HFFc6 (cell line): Measurements from ENCODE around the gene NTM. TPM values are rescaled to one million over a fixed set of nuclear protein-coding genes. Genes with fewer than 3 reads are reported as not detected.
"Not testable (repeated sequence)": the region's sequence is repeated elsewhere in the genome, so short reads cannot be mapped to it uniquely, and the experiment has no call there.

Experiments used
- DNase-seq: peaks from one replicate; pipeline ENCODE4 v3.0.0-alpha.2; 2018
- H3K27ac Mint-ChIP-seq: 2 replicates; pipeline ENCODE4 v1.8.0; 2020; ENCODE audit warnings: mild to moderate bottlenecking, mixed read lengths
- H3K27me3 Mint-ChIP-seq: 2 replicates; pipeline ENCODE4 v1.8.0; 2021; ENCODE audit warnings: mild to moderate bottlenecking, moderate library complexity, mixed read lengths; ENCODE audit not compliant: insufficient read depth
- H3K36me3 Mint-ChIP-seq: 2 replicates; pipeline ENCODE4 v1.8.0; 2021; ENCODE audit warnings: low read depth, mixed read lengths
- H3K4me1 Mint-ChIP-seq: 2 replicates; pipeline ENCODE4 v1.8.0; 2020; ENCODE audit warnings: low read depth, mixed read lengths
- H3K4me3 Mint-ChIP-seq: 2 replicates; pipeline ENCODE4 v1.8.0; 2020; ENCODE audit warnings: mild to moderate bottlenecking, moderate library complexity, mixed read lengths
- H3K9me3 Mint-ChIP-seq: 2 replicates; pipeline ENCODE4 v1.8.0; 2020; ENCODE audit warnings: mild to moderate bottlenecking, mixed read lengths
- total RNA-seq, 6 experiments: library from RNA; stranded (reverse); fragmentation: NEBNext Ultra II Directional; extraction: Animal tissue kit (Norgen Biotek cat#: 25700); gene quantifications; 2 replicates in 1 of 6; 3 replicates in 5 of 6; pipeline ENCODE4 v1.2.3, GENCODE V29; 2021
- TF ChIP-seq, protein P1 (sequence below): fragments of 200-600 bp; sonication (generic); IDR thresholded peaks from 2 replicates; pipeline ENCODE4 v1.5.0; 2021; ENCODE audit warnings: antibody characterized with exemption, mild to moderate bottlenecking

The NTM gene
- total RNA-seq, 6 experiments from 2014 or later, result 18.3 to 23.6 (median 21.7) TPM

DNA sequence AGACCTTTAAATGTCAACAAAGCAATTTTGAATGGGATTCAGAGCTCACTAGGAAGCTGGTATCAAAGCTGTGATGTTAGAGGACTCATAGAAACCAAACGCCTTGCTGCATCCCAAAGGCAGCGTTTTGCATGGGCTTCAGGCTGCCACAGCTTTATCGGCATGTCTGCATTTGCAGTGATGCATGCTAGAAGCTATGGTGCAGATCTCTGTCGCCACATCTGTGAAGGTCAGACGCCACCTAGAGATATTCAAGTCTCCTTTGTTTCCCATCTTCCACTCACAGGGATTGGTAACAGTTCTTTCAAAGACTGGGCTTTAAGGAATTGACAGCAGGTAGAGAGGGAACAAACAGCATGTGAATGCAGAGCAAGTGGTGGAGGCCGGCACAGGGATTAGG is 47.8 kb downstream of the NTM start:
- TF ChIP-seq, protein P1, sequence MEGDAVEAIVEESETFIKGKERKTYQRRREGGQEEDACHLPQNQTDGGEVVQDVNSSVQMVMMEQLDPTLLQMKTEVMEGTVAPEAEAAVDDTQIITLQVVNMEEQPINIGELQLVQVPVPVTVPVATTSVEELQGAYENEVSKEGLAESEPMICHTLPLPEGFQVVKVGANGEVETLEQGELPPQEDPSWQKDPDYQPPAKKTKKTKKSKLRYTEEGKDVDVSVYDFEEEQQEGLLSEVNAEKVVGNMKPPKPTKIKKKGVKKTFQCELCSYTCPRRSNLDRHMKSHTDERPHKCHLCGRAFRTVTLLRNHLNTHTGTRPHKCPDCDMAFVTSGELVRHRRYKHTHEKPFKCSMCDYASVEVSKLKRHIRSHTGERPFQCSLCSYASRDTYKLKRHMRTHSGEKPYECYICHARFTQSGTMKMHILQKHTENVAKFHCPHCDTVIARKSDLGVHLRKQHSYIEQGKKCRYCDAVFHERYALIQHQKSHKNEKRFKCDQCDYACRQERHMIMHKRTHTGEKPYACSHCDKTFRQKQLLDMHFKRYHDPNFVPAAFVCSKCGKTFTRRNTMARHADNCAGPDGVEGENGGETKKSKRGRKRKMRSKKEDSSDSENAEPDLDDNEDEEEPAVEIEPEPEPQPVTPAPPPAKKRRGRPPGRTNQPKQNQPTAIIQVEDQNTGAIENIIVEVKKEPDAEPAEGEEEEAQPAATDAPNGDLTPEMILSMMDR, result no peak
- Mint-ChIP-seq H3K27me3 (peaks cover 15% of the 10 kb centered on the region), H3K4me1 (peaks cover 13% of the 10 kb centered on the region; the same call in 1 of the 2 replicates), H3K36me3 (no peaks in the 10 kb centered on the region), H3K4me3 (no peak overlapping the region), H3K27ac (no peak overlapping the region), H3K9me3 (no peaks in the 10 kb centered on the region)
- no peak for DNase-seq

DNA sequence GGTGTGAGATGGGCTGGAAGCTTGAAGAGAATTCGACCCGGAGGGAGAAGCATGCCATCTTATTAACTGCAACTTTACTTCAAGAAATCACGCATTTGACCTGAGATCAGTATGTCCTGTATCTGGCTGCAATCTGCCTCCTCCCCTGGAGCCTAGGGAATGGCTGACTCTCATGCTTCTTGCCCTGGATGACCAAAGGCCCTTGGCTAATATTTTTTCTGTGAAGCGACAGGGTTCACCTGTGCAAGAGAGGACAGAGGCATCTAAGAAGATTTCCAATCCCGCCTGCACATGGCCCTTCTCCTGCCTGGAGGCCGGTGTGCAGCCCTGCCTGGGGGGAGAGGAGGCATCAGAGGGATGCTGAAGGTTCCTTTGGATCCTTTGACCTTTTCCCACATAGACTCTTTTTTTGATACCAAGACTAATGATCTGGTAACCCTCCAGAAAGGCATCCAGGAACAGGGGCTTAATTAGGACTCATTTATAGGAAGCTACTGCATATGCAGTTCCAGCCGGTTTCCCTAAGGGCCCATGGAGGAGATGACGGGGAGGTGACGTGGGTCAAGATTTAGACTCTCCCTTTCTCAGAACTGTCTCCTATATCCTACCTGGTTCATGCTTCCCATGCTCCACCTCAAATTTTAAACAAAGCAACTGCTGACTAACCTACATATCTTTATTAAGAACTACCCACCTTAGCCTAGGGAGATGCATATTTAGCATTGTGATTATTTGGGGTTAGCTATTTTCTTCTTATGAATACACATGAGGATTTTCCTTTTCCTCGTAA is 50.8 kb downstream of the NTM start:
- Mint-ChIP-seq H3K27ac (no peak overlapping the region), H3K27me3 (peaks cover 12% of the 10 kb centered on the region), H3K4me3 (no peak overlapping the region), H3K4me1 (peaks cover 22% of the 10 kb centered on the region; the same call in 1 of the 2 replicates), H3K9me3 (no peaks in the 10 kb centered on the region), H3K36me3 (no peaks in the 10 kb centered on the region)
- no peak for DNase-seq
- TF ChIP-seq, protein P1, result no peak

- DNase-seq, result no peak
- peaks cover 10% of the 10 kb centered on the region for H3K27me3 Mint-ChIP-seq
- H3K4me3 Mint-ChIP-seq, result no peak overlapping the region
- no peaks in the 10 kb centered on the region for H3K9me3 Mint-ChIP-seq
- peaks cover 22% of the 10 kb centered on the region; the same call in 1 of the 2 replicates for H3K4me1 Mint-ChIP-seq
- no peak overlapping the region for H3K27ac Mint-ChIP-seq
- no peaks in the 10 kb centered on the region for H3K36me3 Mint-ChIP-seq
- TF ChIP-seq, protein P1, result no peak
Observed at GRCh38 chr11:131422029-131422428, 51.6 kb downstream of the NTM start.

DNA sequence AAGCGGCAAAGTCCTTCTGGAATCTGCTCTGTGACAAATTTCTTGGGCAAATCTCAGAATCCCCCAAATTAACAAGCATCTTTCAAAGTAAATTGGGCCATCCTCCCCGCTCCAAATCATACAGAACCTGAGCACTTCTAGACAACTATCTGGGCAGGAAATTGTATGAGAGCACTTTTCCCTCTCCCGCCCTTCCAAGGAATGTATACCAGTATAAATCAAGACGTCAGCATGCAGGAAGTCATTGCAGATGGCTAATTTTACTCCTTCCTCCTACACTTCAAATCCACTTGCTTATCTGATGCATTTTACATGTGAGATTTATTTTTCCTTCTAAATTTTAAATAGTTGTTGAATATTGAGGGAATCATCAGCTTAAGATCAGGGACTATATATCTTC is 52.1 kb downstream of the NTM start:
- Mint-ChIP-seq H3K27me3 (peaks cover 10% of the 10 kb centered on the region), H3K4me3 (no peak overlapping the region), H3K4me1 (peaks cover 22% of the 10 kb centered on the region; the same call in 1 of the 2 replicates), H3K9me3 (no peaks in the 10 kb centered on the region), H3K36me3 (no peaks in the 10 kb centered on the region), H3K27ac (no peak overlapping the region)
- TF ChIP-seq, protein P1, result no peak
- DNase-seq, result no peak

DNA sequence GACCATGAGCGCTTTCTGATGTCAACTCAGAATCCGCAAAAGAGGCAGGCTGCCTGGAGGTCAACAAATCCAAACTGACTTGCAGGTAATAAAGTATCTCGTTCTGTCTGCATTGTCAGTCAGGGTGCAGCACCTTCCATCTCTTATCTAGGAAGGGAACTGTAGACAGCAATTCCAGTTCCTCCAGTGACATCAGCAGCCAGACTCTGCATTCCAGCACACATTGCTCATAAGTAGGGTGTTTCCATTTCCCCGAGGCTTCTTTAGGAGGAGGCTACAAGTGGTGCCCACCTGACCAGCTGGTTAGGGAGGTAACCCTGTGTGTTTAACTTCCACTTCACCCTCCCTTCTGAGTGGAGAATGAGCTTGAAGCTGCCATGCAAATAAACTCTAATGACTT is 53.3 kb downstream of the NTM start:
- TF ChIP-seq, protein P1, result no peak
- Mint-ChIP-seq H3K4me3 (no peak overlapping the region), H3K36me3 (no peaks in the 10 kb centered on the region), H3K27ac (no peak overlapping the region), H3K27me3 (peaks cover 8% of the 10 kb centered on the region), H3K9me3 (no peaks in the 10 kb centered on the region), H3K4me1 (peaks cover 22% of the 10 kb centered on the region; the same call in 1 of the 2 replicates)
- no peak for DNase-seq

DNA sequence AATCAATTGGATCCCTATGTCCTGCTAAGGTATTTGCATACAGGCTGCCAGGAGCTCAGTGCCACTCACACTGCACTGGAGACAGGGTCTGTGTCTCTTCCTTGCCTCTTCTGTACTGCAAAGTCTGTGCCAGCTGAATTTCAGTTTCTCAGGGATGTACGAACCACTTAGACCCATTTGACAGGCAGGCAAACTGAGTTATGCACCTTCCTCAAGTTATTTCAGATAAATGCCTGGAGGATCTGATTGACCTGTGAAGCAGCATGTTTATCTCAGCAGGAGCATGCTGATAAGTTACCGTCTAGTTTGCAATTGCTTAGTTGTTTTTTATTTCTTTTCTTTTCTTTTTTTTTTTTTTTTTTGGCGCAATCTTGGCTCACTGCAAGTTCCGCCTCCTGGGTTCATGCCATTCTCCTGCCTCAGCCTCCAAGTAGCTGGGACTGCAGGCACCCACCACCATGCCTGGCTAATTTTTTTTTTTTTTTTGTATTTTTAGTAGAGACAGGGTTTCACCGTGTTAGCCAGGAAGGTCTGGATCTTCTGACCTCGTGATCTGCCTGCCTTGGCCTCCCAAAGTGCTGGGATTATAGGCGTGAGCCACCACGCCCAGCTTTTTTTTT is 54.0 kb downstream of the NTM start:
- not testable (repeated sequence) for DNase-seq, H3K9me3 Mint-ChIP-seq, H3K27ac Mint-ChIP-seq, H3K27me3 Mint-ChIP-seq, H3K4me3 Mint-ChIP-seq, H3K36me3 Mint-ChIP-seq
- peaks cover 22% of the 10 kb centered on the region; the same call in 1 of the 2 replicates for H3K4me1 Mint-ChIP-seq
